ENCODE results near the gene MYMK. TPM values are rescaled to one million over a fixed set of nuclear protein-coding genes. Genes with fewer than 3 reads are reported as not detected.

Gene MYMK
- total RNA-seq, 2 donors from 2014 or later, result not detected

DNA sequence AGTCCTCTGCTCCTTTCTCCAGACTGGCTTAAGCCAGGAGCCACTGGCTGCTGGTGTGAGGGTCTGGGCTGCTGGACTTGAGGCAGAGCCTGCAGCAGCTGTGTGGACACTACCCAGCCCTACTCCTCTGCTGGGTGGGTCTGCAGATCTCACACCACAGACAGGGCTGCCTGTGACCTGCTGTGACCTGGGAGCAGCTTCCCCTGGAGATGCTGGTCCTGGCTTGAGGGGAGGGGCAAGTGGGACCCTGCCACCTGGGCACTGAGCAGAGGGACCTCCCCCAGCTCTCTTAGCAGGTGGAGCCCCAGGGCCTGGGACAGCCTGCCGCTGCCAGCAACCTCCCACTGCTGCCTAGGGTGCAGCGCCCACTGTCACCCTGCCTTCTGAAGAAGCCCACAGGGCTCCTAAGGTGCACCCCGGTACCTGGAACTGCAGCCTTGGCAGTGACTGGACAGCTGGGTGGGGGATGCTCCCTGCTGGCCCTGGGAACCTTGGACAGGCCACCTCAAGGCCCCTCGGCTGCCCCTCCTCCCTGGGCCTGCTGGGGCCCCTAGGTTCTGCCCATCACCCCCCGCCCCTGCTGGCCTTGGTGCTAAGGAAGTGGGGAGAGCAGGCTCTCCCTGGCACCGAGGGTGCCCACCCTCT, 55.9 kb downstream of the MYMK start:
- H3K4me3 ChIP-seq, result no peak overlapping the region
- ATAC-seq (no peak), DNase-seq (no peak)
- intact Hi-C loops (cut with DNase I), result no loop called here
- no peaks in the 10 kb centered on the region for H3K9me3 ChIP-seq
- H3K4me1 ChIP-seq, result peaks cover 9% of the 10 kb centered on the region
- TF ChIP-seq, protein P1, sequence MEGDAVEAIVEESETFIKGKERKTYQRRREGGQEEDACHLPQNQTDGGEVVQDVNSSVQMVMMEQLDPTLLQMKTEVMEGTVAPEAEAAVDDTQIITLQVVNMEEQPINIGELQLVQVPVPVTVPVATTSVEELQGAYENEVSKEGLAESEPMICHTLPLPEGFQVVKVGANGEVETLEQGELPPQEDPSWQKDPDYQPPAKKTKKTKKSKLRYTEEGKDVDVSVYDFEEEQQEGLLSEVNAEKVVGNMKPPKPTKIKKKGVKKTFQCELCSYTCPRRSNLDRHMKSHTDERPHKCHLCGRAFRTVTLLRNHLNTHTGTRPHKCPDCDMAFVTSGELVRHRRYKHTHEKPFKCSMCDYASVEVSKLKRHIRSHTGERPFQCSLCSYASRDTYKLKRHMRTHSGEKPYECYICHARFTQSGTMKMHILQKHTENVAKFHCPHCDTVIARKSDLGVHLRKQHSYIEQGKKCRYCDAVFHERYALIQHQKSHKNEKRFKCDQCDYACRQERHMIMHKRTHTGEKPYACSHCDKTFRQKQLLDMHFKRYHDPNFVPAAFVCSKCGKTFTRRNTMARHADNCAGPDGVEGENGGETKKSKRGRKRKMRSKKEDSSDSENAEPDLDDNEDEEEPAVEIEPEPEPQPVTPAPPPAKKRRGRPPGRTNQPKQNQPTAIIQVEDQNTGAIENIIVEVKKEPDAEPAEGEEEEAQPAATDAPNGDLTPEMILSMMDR (IDR thresholded peaks at IDR 0.05), result no peak
- TF ChIP-seq POLR2A (IDR thresholded peaks at IDR 0.05), result no peak
- no peaks in the 10 kb centered on the region for H3K36me3 ChIP-seq (replicated peaks in 1 of 2; ENCODE audit: insufficient read depth in 1 of 2, low read depth in 2 of 2)
- no peaks in the 10 kb centered on the region for H3K27me3 ChIP-seq
- peak overlapping the region in 1 of 4 donors; percentile 20 for H3K27ac ChIP-seq
- 90% methylated on average over 6 of the region's 6 CpGs; no CpG with 5 or more reads in 1 of the 2 donors for WGBS, 2 donors

DNA sequence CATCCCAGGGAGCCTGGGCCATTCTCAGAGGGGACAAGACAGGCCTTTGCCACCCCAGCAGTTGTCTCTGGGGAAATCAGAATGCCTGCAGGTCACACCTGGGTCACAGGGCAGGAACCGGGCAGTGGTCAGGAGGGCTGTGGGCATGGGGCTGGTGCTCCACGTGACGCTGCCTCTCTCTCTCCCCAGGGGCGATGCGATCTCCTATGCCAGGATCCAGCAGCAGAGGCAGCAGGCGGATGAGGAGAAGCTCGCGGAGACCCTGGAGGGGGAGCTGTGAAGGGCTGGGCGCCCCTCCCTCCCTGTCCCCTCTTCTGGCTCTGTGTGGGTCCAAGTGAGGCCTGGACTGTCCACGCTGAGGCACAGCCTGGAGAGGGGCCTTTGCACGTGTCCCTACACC, 56.4 kb downstream of the MYMK start:
- H3K9me3 ChIP-seq, result no peaks in the 10 kb centered on the region
- TF ChIP-seq, protein P1 (IDR thresholded peaks at IDR 0.05), result no peak
- TF ChIP-seq POLR2A (IDR thresholded peaks at IDR 0.05), result no peak

DNA sequence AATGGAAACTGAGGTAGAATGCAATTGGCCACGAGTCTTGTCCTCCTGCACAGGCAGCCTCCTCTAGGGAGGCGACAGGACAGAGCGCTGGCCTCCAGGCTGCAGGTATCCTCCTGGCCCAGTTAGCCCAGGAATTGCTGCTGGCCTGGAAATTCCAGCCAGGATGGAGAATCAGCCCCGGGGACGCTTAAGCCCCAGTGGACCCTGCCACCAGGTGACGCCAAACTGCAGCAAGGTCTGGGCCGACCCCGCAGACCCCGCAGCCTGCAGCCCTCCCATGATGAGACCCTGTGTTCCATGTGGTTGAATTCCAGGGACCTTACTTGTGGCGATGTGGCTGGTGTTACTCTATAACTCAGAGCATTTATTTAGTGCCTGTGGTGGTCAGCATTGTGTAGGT, 57.7 kb downstream of the MYMK start:
- no peaks in the 10 kb centered on the region for H3K36me3 ChIP-seq (replicated peaks in 1 of 2; ENCODE audit: insufficient read depth in 1 of 2, low read depth in 2 of 2)
- 72% methylated on average over 5 to 10 of the region's 10 CpGs for WGBS, 2 donors
- no peaks in the 10 kb centered on the region for H3K27me3 ChIP-seq
- peak overlapping the region in 1 of 4 donors; percentile 47 for H3K27ac ChIP-seq
- H3K9me3 ChIP-seq, result no peaks in the 10 kb centered on the region
- no peak for TF ChIP-seq POLR2A (IDR thresholded peaks at IDR 0.05)
- TF ChIP-seq, protein P1 (IDR thresholded peaks at IDR 0.05), result no peak
- no peak overlapping the region for H3K4me3 ChIP-seq
- ATAC-seq (no peak), DNase-seq (no peak)
- intact Hi-C loops (cut with DNase I), result no loop called here
- H3K4me1 ChIP-seq, result peaks cover 9% of the 10 kb centered on the region

More for the DNA sequence above, 56.4 kb downstream of the MYMK start:
- H3K4me1 ChIP-seq, result peaks cover 9% of the 10 kb centered on the region
- DNase-seq, result no peak
- H3K36me3 ChIP-seq (replicated peaks in 1 of 2; ENCODE audit: insufficient read depth in 1 of 2, low read depth in 2 of 2), result no peaks in the 10 kb centered on the region
- intact Hi-C loops (cut with DNase I), result no loop called here
- no peak for ATAC-seq
- 89 to 96% methylated on average over 4 to 11 of the region's 11 CpGs for WGBS, 2 donors
- no peaks in the 10 kb centered on the region for H3K27me3 ChIP-seq
- H3K4me3 ChIP-seq, result no peak overlapping the region
- H3K27ac ChIP-seq, result no peak overlapping the region

DNA sequence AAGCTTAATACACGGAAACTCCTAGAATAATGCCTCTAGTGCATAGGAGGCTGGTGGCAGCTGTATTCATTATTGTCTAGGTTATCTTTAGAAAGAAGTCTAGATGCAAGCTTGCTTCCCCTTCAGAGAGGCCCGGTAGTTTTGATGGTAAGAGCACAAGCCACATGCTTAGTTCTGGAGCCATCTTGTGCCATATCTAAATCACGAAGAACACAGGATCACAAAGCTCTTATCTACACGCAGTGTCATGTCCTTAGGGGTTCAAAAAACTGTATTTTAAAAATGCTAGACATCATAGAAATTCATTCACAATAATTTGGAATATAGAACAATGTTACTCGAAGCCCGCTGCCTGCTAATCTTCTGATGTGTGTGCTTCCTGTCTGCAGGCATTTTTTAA, 58.8 kb downstream of the MYMK start:
- TF ChIP-seq, protein P1 (IDR thresholded peaks at IDR 0.05), result no peak
- TF ChIP-seq POLR2A (IDR thresholded peaks at IDR 0.05), result no peak
- 59 to 65% methylated on average over 6 of the region's 6 CpGs for WGBS, 2 donors
- H3K36me3 ChIP-seq (replicated peaks in 1 of 2; ENCODE audit: insufficient read depth in 1 of 2, low read depth in 2 of 2), result no peaks in the 10 kb centered on the region
- H3K27ac ChIP-seq, result peak overlapping the region in 1 of 4 donors; percentile 14
- ATAC-seq (no peak), DNase-seq (no peak)
- H3K9me3 ChIP-seq, result no peaks in the 10 kb centered on the region
- H3K27me3 ChIP-seq, result no peaks in the 10 kb centered on the region
- no peak overlapping the region for H3K4me3 ChIP-seq
- intact Hi-C loops (cut with DNase I), result no loop called here
- peaks cover 17% of the 10 kb centered on the region for H3K4me1 ChIP-seq

DNA sequence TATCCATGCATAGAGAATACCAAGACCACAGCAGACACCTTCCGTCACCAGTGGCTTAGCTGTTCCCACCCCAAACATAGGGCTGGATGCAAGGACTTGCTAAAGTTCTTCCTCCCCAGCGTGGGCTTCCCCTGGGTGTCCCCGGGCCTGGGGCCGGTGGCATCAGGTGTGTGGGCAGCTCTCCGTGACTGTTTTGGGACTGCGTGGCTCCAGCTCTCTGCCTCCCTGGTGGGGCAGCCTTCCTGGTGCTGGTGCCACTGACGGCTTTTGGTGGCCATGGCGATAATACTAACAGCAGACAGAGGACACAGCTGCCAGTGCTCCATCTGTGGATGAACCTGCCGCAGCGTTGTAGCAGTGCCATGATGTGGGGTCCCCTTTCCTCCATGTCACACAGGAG, 60.1 kb downstream of the MYMK start:
- TF ChIP-seq POLR2A (IDR thresholded peaks at IDR 0.05), result no peak
- TF ChIP-seq, protein P1 (IDR thresholded peaks at IDR 0.05), result no peak
- no peak for ATAC-seq
- 91% methylated on average over 6 to 10 of the region's 10 CpGs for WGBS, 2 donors
- Histone ChIP-seq H3K27ac (peak overlapping the region in 1 of 4 donors; percentile 34), H3K4me3 (no peak overlapping the region), H3K9me3 (no peaks in the 10 kb centered on the region), H3K36me3 (replicated peaks in 1 of 2; ENCODE audit: insufficient read depth in 1 of 2, low read depth in 2 of 2) (no peaks in the 10 kb centered on the region), H3K4me1 (peaks cover 23% of the 10 kb centered on the region), H3K27me3 (no peaks in the 10 kb centered on the region)
- DNase-seq, result no peak
- intact Hi-C loops (cut with DNase I), result no loop called here
